T-helper 22 cell (primary cell): ENCODE measurements around the gene ZNF710.

Experiments used
- DNase-seq: peaks from one replicate; pipeline ENCODE4 v3.0.0-alpha.2; 2020; ENCODE audit warnings: low read depth

Gene ZNF710

GRCh38 chr15:90019611-90020010, 18.5 kb downstream of the ZNF710 start:
- no peak for DNase-seq

DNA sequence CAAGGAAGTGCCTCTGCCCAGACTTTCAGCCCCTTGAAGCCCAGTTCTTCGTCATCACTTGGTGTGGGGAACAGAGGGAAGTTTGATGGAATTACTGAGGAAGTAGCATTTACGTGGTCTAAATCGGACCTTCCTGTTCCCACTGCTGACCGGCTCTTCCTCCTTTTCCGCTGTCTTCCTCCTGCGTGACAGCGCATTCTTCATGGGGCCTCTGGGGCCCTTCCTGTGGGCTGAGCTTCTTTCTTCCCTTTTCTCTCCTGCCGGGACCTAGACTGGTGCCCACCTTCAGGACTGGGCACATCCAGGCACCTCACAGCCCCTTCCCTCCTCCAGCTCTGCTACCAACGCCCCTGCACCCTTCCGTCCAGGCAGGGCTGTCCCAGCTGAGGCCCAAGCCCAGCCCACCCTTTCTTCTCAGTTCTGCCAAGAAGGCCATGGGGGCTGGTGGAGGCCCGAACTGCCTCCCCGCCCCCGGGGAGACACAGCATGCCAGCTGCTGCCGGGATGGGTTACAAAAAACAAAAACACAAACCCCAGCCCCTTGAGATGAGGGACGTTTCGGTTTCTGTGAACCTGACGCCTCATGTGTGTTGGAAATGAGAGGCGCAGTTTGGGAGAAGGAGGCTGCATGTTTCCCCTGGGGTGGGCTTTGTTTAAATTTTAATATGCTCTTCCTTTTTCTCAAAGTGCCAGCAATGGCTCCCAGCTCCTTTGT, 19.1 kb downstream of the ZNF710 start:
- DNase-seq = no peak

DNA sequence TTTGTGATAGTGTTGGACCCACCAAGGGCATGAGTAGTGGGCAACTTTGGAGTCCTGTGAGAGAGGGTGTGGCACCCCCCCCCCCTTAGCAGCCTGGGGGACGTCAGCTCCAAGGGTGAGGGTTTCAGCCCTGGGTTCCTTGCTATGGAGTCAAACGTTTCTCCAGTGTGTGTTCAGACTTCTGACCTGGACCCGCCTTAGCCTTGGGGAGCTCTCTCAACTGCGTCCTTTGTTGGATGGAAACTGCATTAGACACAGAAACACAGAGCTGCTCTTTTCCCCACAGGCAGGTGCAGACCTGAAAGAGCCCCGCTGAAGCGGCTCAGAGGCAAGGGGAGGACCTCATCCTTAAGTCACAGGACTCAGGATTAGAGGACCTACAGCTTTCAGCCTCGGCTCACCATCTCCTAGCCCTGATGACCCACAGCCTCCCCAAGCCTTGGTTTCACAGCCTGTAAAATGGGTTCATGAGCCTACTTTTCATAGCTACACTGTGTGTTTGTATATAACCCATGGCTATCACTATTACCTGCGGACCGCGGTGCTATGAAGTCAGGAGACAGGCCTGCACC, 19.9 kb downstream of the ZNF710 start:
- DNase-seq = no peak

DNA sequence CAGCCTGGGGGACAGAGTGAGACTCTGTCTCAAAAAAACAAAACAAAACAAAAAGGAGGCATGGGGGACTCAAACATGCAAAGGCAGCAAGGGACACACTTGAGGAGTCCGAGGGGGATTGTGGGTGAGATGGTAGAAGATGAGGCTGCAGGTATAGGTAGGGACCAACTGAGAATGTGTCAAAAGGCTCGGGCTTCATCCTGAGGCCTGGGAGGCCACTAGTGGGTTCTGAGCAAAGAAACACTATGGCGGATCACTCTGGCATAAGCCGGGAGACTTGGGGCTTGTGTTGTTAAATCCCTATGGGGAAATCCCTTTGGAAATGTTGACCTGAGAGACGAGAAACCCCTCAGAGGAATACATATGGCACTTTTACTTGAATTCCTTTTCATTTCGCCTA, 21.2 kb downstream of the ZNF710 start:
- DNase-seq = no peak

DNA sequence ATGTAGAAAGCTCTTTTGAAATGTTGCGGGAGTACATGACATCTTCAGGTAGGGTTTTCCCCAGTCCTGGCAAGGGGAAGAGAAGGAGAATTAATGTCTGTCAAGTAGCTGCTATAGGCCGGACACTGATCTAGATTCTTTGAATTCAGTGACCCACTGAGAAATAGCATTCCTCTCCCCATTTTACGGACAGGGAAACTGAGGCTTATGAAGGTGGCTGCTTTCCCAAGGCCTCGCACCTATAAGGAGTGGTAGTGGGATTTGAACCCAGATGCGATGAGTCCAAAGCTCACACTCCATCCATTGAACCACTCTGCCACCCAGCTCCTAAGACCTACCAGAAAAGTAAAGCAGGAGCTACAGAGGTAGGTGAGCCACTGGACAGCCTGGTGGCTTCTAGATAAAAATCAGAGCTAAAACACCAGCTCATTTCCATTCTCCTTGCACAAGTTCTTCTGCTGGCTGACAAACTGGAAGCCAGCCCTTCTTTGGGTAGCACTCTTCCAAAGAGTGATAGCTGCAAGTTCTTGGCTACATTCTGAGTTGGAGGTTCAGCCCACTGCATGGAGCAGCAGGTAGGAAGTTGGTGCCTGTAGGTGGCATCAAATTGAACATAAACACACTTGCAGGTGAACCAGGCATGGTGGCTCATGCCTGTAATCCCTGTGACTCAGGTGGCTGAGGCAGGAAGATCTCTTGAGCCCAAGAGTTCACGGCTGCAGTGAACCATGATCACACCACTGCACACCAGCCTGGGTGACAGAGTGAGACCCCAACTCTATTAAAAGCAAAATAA, 22.0 kb downstream of the ZNF710 start:
- no peak for DNase-seq

DNA sequence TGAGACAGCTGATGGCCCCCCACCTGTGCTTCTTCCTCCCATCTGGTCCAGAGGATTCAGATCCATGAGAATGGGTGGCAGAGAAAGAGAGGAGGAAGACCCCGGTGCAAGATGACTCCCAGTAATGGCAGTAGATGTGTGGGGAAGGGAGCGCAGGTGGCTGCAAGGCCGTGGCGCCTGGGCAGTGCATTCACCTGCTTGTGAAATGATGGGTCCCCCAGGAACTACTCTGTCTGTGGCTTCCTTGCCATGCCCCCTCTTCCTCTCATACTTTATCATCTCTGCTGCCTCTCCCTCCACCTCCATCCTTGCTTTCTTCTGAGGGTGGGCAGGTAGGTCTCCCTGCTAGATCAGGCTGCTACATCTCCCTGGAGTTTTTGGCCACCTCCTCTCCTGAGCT, 23.3 kb downstream of the ZNF710 start:
- DNase-seq = no peak

- DNase-seq = no peak
These were observed 24.4 kb downstream of the ZNF710 start for GRCh38 chr15:90025489-90026033.

GRCh38 chr15:90028376-90028944, 27.3 kb downstream of the ZNF710 start:
- no peak for DNase-seq

GRCh38 chr15:90029024-90029423, 27.9 kb downstream of the ZNF710 start:
- no peak for DNase-seq

DNA sequence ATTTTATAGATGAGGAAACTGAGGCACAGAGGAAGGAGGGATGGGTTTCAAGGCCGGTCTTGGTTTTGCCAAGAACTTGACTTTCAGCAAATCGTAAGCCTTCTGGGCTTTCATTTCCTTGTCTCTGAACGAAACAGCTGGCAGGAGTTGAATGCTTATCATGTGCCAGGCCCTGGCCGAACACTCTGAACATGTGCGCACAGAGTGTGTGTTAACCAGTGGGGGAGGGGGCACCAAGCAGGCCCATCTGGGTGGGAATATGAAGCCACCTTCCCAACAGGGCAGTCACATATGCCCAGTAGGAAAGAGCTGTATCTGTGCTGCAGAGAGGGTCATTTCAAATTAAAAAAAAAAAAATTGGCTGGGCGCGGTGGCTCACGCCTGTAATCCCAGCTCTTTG, 29.3 kb downstream of the ZNF710 start:
- no peak for DNase-seq

GRCh38 chr15:90031231-90031791, 30.2 kb downstream of the ZNF710 start:
- no peak for DNase-seq

- no peak for DNase-seq
These were observed 31.9 kb downstream of the ZNF710 start for GRCh38 chr15:90033006-90033405.

GRCh38 chr15:90033448-90033847, 32.3 kb downstream of the ZNF710 start:
- no peak for DNase-seq

GRCh38 chr15:90035095-90035839, 34.1 kb downstream of the ZNF710 start:
- no peak for DNase-seq

GRCh38 chr15:90035840-90036230, 34.7 kb downstream of the ZNF710 start:
- no peak for DNase-seq

- no peak for DNase-seq
These were observed 35.2 kb downstream of the ZNF710 start for GRCh38 chr15:90036343-90036742.

DNA sequence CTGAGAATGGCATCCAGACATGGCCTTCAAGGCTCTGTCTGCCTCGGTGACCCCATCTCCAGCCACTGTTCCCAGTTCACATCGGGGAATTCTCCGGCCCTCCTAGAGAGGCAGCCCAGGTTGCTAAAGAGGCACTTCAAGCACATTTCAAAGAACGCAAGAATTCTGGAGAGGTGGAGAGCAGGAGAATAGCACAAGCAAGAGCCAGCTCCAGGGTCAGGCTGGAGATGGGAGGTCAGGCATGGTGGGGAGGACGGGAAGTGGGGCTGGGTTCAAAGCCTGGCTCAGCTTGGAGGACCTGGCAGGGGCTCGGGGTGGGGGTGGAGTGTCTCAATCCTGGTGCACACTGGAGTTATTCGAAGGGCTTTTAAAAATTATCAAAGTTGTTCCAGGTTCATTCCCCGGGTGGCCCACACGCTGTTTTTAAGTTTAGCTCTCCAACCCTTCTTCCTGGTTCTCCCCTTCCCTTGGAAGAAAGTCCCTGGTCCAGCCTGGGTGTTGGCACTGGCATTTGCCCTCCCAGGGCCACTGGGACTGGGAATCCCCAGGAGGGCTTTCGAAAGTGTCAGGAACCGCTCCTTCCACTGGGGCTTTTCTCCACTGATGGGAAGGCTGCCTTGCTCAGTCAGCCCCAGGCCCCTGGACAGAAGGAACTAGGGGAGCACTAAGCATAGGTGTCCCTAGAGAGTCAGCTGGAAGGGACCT, 35.8 kb downstream of the ZNF710 start:
- DNase-seq = no peak

DNA sequence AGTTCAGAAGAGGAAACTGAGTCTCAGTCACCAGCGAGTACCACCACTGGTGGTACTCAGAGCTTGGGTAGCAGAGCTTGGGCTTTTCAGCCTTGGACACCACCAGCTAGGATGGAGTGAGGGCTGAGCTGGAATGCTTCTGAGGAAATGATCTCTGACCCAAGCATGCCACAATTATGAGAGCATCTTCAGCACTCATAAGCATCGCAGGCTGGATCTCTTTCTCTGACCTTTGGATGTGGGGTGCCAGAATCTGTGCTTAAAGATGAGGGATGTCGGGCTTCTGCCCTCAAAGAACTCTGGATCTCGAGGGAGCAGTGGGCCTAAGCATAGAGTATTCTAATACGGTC, 36.4 kb downstream of the ZNF710 start:
- DNase-seq = no peak

DNA sequence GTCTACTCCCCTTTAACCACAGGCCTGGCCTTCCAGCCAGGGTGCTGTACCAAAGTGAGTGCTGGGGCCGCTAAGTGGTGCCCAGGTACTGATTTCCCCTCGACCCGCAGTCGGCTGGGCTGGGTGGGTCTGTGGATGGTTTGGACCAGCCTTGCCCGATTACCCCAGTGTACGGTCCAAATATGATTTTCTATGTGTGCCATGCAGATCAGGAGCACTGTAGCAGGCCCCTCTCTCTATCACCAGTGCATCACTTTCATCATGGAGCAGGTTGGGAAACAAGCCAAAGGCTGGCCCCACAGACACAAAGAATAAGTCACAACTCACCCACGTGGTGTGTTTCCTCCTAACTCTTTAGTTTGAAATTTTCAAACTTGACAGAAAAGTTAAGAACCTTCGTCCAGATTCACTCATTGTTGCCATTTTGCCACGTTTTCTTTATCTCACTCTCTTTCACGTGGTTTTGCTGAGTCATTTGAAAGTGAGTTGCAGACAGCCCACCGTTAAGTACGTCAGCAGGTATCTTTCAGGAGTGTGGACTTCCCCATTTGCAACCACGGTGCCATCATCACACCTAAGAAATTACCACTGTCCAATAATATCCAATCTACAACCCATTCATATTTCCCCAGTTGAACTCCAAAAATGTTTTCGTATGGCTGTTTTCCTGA, 37.0 kb downstream of the ZNF710 start:
- peak; percentile 29 for DNase-seq

DNA sequence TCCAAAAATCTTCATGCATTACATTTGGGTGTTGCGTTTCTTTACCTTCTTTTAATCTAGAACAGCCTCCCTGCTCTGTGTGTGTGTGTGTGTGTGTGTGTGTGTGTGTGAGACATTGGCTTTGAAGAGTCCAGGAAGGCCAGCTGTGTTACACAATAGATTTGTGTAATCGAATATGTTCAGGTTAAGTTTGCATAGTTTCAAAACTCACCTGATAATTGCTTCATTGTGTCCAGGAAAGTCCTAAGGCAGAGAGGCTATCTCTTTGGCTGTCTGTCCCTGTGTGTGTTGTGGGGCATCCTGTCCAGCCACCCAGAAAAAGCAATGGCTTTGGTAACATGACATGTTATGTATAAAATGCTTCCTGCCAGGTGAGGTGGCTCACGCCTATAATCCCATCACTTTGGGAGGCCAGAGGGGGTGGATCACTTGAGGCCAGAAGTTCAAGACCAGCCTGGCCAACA, 37.5 kb downstream of the ZNF710 start:
- no peak for DNase-seq
